Right atrium auricular region (tissue), 2 donors: ENCODE results near the gene GFPT1. TPM values are rescaled to one million over a fixed set of nuclear protein-coding genes. Genes with fewer than 3 reads are reported as not detected.

Experiments
- DNase-seq: peaks from one replicate; pipeline ENCODE4 v3.0.0-alpha.2; 2019; ENCODE audit warnings: low spot score
- H3K27ac ChIP-seq, 2 donors: fragments of 200-600 bp; sonication (generic); 1 replicate in 1 of 2; 2 replicates in 1 of 2; pipeline ENCODE4 v1.5.1; 2016 to 2019
- H3K27me3 ChIP-seq, 2 donors: fragments of 200-600 bp; sonication (generic); one replicate each; pipeline versions ENCODE4 v1.5.1 to v1.6.0; 2017 to 2019
- H3K36me3 ChIP-seq: fragments of 200-600 bp; sonication (generic); one replicate; pipeline ENCODE4 v1.5.1; 2016
- H3K4me1 ChIP-seq, 2 donors: fragments of 200-600 bp; sonication (generic); one replicate each; pipeline versions ENCODE4 v1.5.1 to v1.6.0; 2017 to 2019
- H3K4me3 ChIP-seq, 2 donors: fragments of 200-600 bp; sonication (generic); 1 replicate in 1 of 2; 2 replicates in 1 of 2; pipeline ENCODE4 v1.5.1; 2017 to 2019; ENCODE audit warnings: mild to moderate bottlenecking in 1 of 2, moderate library complexity in 1 of 2
- H3K9me3 ChIP-seq, 2 donors: fragments of 200-600 bp; sonication (generic); one replicate each; pipeline ENCODE4 v1.5.1; 2019
- CTCF ChIP-seq, 2 donors: fragments of 200-600 bp; sonication (generic); IDR thresholded peaks; one replicate each; pipeline ENCODE4 v1.5.1; 2019; ENCODE audit warnings: antibody characterized with exemption in 2 of 2
- total RNA-seq, 2 donors: library from RNA; depleted of rRNA; stranded (reverse); fragments of >200 nt; gene quantifications; one replicate each; pipeline ENCODE4 v1.1.0, GENCODE V29; 2016

The GFPT1 gene
- total RNA-seq, 2 donors from 2014 or later = 26.7 to 39.7 TPM

GRCh38 chr2:69304656-69305055 lies 82.4 kb downstream of the GFPT1 start:
- H3K36me3 ChIP-seq = no peaks in the 10 kb centered on the region
- DNase-seq = no peak

DNA sequence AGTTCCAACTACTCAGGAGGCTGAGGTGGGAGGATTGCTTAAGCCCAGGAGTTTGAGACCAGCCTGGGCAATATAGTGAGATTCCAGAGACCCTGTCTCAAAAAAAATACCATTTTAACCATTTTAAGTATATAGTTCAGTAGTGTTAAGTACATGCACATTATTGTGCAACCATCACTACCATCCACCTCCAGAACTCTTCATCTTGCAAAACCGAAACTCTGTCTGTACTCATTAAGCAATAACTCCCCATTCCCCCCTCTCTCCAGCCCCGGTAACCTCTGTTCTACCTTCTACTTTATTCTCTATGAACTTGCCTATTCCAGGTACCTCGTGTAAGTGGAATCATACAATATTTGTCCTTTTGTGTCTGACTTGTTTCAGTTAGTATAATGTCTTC lies 86.4 kb downstream of the GFPT1 start:
- H3K4me1 ChIP-seq = peaks cover 0 to 8% of the 10 kb centered on the region in 2 donors
- no peak for TF ChIP-seq CTCF (IDR thresholded peaks at IDR 0.05)
- H3K36me3 ChIP-seq = no peaks in the 10 kb centered on the region
- H3K27me3 ChIP-seq = no peaks in the 10 kb centered on the region
- no peak overlapping the region for H3K27ac ChIP-seq
- peaks cover 0 to 7% of the 10 kb centered on the region in 2 donors for H3K9me3 ChIP-seq
- no peak overlapping the region for H3K4me3 ChIP-seq
- DNase-seq = no peak

More at GRCh38 chr2:69304656-69305055, 82.4 kb downstream of the GFPT1 start:
- H3K27ac ChIP-seq = no peak overlapping the region
- peaks cover 0 to 7% of the 10 kb centered on the region in 2 donors for H3K9me3 ChIP-seq
- TF ChIP-seq CTCF (IDR thresholded peaks at IDR 0.05) = no peak
- no peak overlapping the region for H3K4me3 ChIP-seq
- H3K4me1 ChIP-seq = peaks cover 0 to 37% of the 10 kb centered on the region in 2 donors
- H3K27me3 ChIP-seq = no peaks in the 10 kb centered on the region

GRCh38 chr2:69299772-69300516 lies 87.1 kb downstream of the GFPT1 start:
- no peak for TF ChIP-seq CTCF (IDR thresholded peaks at IDR 0.05)
- H3K4me1 ChIP-seq = peaks cover 0 to 5% of the 10 kb centered on the region in 2 donors
- H3K9me3 ChIP-seq = peaks cover 0 to 7% of the 10 kb centered on the region in 2 donors
- DNase-seq = no peak
- H3K27me3 ChIP-seq = no peaks in the 10 kb centered on the region
- H3K4me3 ChIP-seq = no peak overlapping the region
- no peaks in the 10 kb centered on the region for H3K36me3 ChIP-seq
- H3K27ac ChIP-seq = no peak overlapping the region

GRCh38 chr2:69298862-69299261 lies 88.2 kb downstream of the GFPT1 start:
- peaks cover 0 to 2% of the 10 kb centered on the region in 2 donors for H3K9me3 ChIP-seq
- DNase-seq = no peak
- H3K4me1 ChIP-seq = peaks cover 0 to 5% of the 10 kb centered on the region in 2 donors
- no peaks in the 10 kb centered on the region for H3K27me3 ChIP-seq
- no peak overlapping the region for H3K4me3 ChIP-seq
- no peaks in the 10 kb centered on the region for H3K36me3 ChIP-seq
- TF ChIP-seq CTCF (IDR thresholded peaks at IDR 0.05) = no peak
- H3K27ac ChIP-seq = no peak overlapping the region

DNA sequence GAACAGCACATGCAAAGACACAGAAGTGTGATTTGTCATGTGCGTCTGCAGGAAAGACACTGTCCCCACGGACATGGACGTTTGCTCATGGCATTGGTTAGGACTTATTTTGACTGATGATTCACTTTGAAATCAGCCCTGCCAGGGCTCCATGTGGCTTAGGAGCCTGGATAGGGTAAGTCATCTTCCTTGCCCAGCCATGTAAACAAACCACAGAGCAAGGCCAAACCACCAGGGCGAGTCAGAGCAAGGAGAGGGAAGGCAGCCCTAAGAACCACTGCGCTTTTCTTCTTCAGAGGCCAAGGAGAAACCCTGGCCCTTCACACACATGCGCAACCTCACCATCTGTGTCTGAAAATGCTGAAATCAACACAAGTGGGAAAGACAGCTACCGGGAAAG lies 88.8 kb downstream of the GFPT1 start:
- Histone ChIP-seq H3K9me3 (no peaks in the 10 kb centered on the region), H3K4me1 (peaks cover 0 to 5% of the 10 kb centered on the region in 2 donors), H3K27me3 (no peaks in the 10 kb centered on the region), H3K27ac (no peak overlapping the region), H3K36me3 (no peaks in the 10 kb centered on the region), H3K4me3 (no peak overlapping the region)
- TF ChIP-seq CTCF (IDR thresholded peaks at IDR 0.05) = no peak
- DNase-seq = no peak

- no peaks in the 10 kb centered on the region for H3K27me3 ChIP-seq
- H3K36me3 ChIP-seq = no peaks in the 10 kb centered on the region
- no peaks in the 10 kb centered on the region for H3K9me3 ChIP-seq
- no peak for TF ChIP-seq CTCF (IDR thresholded peaks at IDR 0.05)
- no peak for DNase-seq
- H3K4me3 ChIP-seq = no peak overlapping the region
- H3K4me1 ChIP-seq = peaks cover 0 to 7% of the 10 kb centered on the region in 2 donors
- no peak overlapping the region for H3K27ac ChIP-seq
These were observed 89.8 kb downstream of the GFPT1 start for GRCh38 chr2:69297216-69297615.
